ENCODE data around the gene QSOX2.
"Not testable (repeated sequence)": the region's sequence is repeated elsewhere in the genome, so short reads cannot be mapped to it uniquely, and the experiment has no call there.

Gene QSOX2

GRCh38 chr9:136282272-136282861 lies 36.8 kb upstream of the QSOX2 start:
- DNase-seq, result no peak

- no peak for DNase-seq
Observed at GRCh38 chr9:136281421-136282271, 36.0 kb upstream of the QSOX2 start.

- DNase-seq, result no peak
Observed at GRCh38 chr9:136280535-136281315, 35.1 kb upstream of the QSOX2 start.

GRCh38 chr9:136279471-136279870 lies 33.9 kb upstream of the QSOX2 start:
- no peak for DNase-seq

- no peak for DNase-seq
Observed at GRCh38 chr9:136278894-136279293, 33.3 kb upstream of the QSOX2 start.

- no peak for DNase-seq
Observed at GRCh38 chr9:136278221-136278620, 32.6 kb upstream of the QSOX2 start.

GRCh38 chr9:136277746-136278145 lies 32.1 kb upstream of the QSOX2 start:
- no peak for DNase-seq

- no peak for DNase-seq
Observed at GRCh38 chr9:136276716-136277115, 31.1 kb upstream of the QSOX2 start.

GRCh38 chr9:136275655-136276429 lies 30.2 kb upstream of the QSOX2 start:
- no peak for DNase-seq

GRCh38 chr9:136274786-136275654 lies 29.4 kb upstream of the QSOX2 start:
- DNase-seq, result no peak

GRCh38 chr9:136273921-136274785 lies 28.5 kb upstream of the QSOX2 start:
- DNase-seq, result no peak

GRCh38 chr9:136273244-136273865 lies 27.7 kb upstream of the QSOX2 start:
- DNase-seq, result no peak

GRCh38 chr9:136270173-136270705 lies 24.6 kb upstream of the QSOX2 start:
- DNase-seq, result no peak

GRCh38 chr9:136268735-136269134 lies 23.1 kb upstream of the QSOX2 start:
- DNase-seq, result no peak

- DNase-seq, result no peak
Observed at GRCh38 chr9:136268318-136268717, 22.7 kb upstream of the QSOX2 start.

- no peak for DNase-seq
Observed at GRCh38 chr9:136267261-136268111, 21.9 kb upstream of the QSOX2 start.

- DNase-seq, result not testable (repeated sequence)
Observed at GRCh38 chr9:136266641-136267040, 21.0 kb upstream of the QSOX2 start.

GRCh38 chr9:136265561-136266355 lies 20.1 kb upstream of the QSOX2 start:
- DNase-seq, result no peak

Data from NCI-H2107 (cell line).